ENCODE measurements around the gene PDIA5.

- no peak for TF ChIP-seq CTCF (IDR thresholded peaks at IDR 0.05)
- TF ChIP-seq EZH2 (IDR thresholded peaks at IDR 0.05; ENCODE audit: borderline replicate concordance, insufficient read depth, low read depth, low read length, poor library complexity, severe bottlenecking), result no peak
Observed at GRCh38 chr3:123119388-123119787, 52.6 kb downstream of the PDIA5 start.
